Breast epithelium (tissue), 4 donors: ENCODE measurements around the gene CSNK1E. TPM values are rescaled to one million over a fixed set of nuclear protein-coding genes. Genes with fewer than 3 reads are reported as not detected.

Source experiments
- DNase-seq, 2 donors: peaks; one replicate each; pipeline ENCODE4 v3.0.0-alpha.2; 2019; ENCODE audit warnings: low spot score in 2 of 2
- H3K27ac ChIP-seq, 2 donors: fragments of 200-600 bp; sonication (generic) in 1 of 2; one replicate each; pipeline ENCODE4 v1.5.1; 2016 to 2019; ENCODE audit warnings: mild to moderate bottlenecking in 1 of 2
- H3K27me3 ChIP-seq, 2 donors: fragments of 200-600 bp; sonication (generic) in 1 of 2; one replicate each; pipeline versions ENCODE4 v1.5.1 to v1.6.0; 2017 to 2019; ENCODE audit warnings: control low read depth in 1 of 2, mild to moderate bottlenecking in 1 of 2
- H3K36me3 ChIP-seq: fragments of 200-600 bp; one replicate; pipeline ENCODE4 v1.5.1; 2019
- H3K4me1 ChIP-seq, 2 donors: fragments of 200-600 bp; sonication (generic); one replicate each; pipeline ENCODE4 v1.5.1; 2016 to 2019; ENCODE audit warnings: control low read depth in 1 of 2
- H3K4me3 ChIP-seq, 3 donors: fragments of 200-600 bp; sonication (generic); 1 replicate in 2 of 3; 2 replicates in 1 of 3; pipeline ENCODE4 v1.5.1; 2016 to 2019; ENCODE audit warnings: mild to moderate bottlenecking in 3 of 3, moderate library complexity in 2 of 3
- H3K9me3 ChIP-seq, 2 donors: fragments of 200-600 bp; sonication (generic) in 1 of 2; one replicate each; pipeline ENCODE4 v1.5.1; 2016 to 2019; ENCODE audit warnings: control low read depth in 1 of 2
- POLR2A ChIP-seq: fragments of 450-650 bp; IDR thresholded peaks from one replicate; pipeline ENCODE4 v1.6.1; 2016; ENCODE audit warnings: antibody characterized with exemption, mild to moderate bottlenecking, moderate library complexity
- POLR2AphosphoS5 ChIP-seq, 3 donors: sonication (generic); formaldehyde crosslinking; IDR thresholded peaks; one replicate each; pipeline ENCODE4 v1.6.1; 2017; ENCODE audit warnings: antibody characterized with exemption in 3 of 3
- intact Hi-C: fragments of 100-400 bp; cut with DNase I; formaldehyde crosslinking; loops from one replicate; pipeline ENCODE4 v1.15.1; 2023; ENCODE audit warnings: low total_unique reads
- total RNA-seq, 3 donors: library from RNA; depleted of rRNA; stranded (reverse); fragments of >200 nt; gene quantifications; one replicate each; pipeline ENCODE4 v1.1.0, GENCODE V29; 2016
- TF ChIP-seq, protein P1 (sequence below), 3 donors: fragments of 450-650 bp; IDR thresholded peaks; one replicate each; pipeline ENCODE4 v1.5.1; 2016 to 2017; ENCODE audit warnings: antibody characterized with exemption in 3 of 3, mild to moderate bottlenecking in 3 of 3, moderate library complexity in 3 of 3

CSNK1E gene
- total RNA-seq, 3 donors from 2014 or later = 83.0 to 147 (median 117) TPM

DNA sequence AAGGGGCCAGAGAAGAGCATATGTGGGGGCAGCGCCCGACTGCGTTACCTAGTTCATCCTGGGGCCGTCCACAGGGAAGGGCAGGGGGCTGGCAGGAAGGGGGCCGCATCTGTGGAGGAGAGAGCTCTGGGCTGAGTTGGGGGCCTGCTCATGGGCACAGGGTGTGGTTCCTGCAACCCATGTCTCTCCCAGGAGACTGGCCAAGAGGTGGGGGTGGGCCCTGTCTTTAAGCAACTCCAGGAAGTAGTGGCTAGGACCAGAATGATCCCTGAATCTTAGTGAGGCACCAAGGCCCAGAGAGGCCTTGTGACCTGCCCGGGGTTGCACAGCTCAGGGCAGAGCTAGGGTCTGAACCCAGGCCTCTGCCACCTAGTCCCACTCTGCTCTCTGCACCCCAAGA is 21.9 kb downstream of the CSNK1E start:
- H3K4me1 ChIP-seq = peaks cover 0 to 17% of the 10 kb centered on the region in 2 donors
- DNase-seq = no peak
- no peaks in the 10 kb centered on the region for H3K27me3 ChIP-seq
- intact Hi-C loops = no loop called here
- no peaks in the 10 kb centered on the region for H3K9me3 ChIP-seq
- no peak overlapping the region for H3K4me3 ChIP-seq
- peaks cover 7% of the 10 kb centered on the region for H3K36me3 ChIP-seq
- TF ChIP-seq, protein P1, sequence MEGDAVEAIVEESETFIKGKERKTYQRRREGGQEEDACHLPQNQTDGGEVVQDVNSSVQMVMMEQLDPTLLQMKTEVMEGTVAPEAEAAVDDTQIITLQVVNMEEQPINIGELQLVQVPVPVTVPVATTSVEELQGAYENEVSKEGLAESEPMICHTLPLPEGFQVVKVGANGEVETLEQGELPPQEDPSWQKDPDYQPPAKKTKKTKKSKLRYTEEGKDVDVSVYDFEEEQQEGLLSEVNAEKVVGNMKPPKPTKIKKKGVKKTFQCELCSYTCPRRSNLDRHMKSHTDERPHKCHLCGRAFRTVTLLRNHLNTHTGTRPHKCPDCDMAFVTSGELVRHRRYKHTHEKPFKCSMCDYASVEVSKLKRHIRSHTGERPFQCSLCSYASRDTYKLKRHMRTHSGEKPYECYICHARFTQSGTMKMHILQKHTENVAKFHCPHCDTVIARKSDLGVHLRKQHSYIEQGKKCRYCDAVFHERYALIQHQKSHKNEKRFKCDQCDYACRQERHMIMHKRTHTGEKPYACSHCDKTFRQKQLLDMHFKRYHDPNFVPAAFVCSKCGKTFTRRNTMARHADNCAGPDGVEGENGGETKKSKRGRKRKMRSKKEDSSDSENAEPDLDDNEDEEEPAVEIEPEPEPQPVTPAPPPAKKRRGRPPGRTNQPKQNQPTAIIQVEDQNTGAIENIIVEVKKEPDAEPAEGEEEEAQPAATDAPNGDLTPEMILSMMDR (IDR thresholded peaks at IDR 0.05) = no peak
- no peak for TF ChIP-seq POLR2AphosphoS5 (IDR thresholded peaks at IDR 0.05)
- TF ChIP-seq POLR2A = no peak
- peak overlapping the region; percentile 97 for H3K27ac ChIP-seq

DNA sequence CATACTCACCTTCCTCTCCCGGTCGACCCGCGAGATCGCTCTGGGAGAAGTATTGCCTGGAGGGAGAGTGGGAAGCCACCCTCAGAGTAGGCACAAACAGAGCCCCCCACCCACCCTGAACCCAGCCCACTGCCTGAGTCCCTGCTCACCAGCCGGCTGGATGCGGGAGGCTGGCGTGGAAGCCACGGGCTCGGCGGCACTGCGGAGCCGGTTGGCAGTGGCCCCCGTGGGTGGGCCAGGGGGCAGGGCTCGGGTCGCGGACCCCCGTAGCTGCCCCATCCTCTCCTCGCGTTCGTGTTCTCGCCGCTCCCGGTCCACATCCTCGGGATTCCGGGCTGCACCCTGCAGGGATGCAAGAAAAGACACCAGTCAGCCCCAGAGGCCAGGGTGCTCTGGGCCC is 23.0 kb downstream of the CSNK1E start:
- Histone ChIP-seq H3K4me3 (no peak overlapping the region), H3K27ac (peak overlapping the region; percentile 97), H3K9me3 (no peaks in the 10 kb centered on the region), H3K36me3 (peaks cover 7% of the 10 kb centered on the region), H3K27me3 (no peaks in the 10 kb centered on the region), H3K4me1 (peaks cover 0 to 8% of the 10 kb centered on the region in 2 donors)
- TF ChIP-seq POLR2AphosphoS5 (IDR thresholded peaks at IDR 0.05) (no peak), POLR2A (no peak)
- TF ChIP-seq, protein P1 (IDR thresholded peaks at IDR 0.05) = no peak
- no peak for DNase-seq
- intact Hi-C loops = no loop called here

DNA sequence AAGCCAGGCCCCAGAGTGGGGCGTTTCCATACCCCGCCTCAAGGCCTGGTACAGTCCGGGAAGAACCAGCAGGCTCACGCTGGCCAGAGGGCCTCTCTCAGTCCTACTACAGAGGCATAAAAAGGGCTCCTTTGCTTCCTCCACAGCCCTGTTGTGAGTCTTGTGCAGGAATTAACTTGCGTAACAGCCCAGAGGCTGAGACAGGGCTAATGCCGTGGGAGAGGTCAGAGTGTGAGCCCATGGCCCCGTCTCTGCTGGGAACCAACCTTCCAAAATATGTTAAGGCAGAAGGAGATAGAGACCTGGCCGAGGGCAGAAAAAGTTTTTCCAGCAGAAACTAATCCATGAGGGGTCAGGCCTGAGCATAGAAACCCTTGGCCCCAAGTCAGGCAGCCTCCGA is 24.5 kb downstream of the CSNK1E start:
- no peaks in the 10 kb centered on the region for H3K9me3 ChIP-seq
- H3K27me3 ChIP-seq = no peaks in the 10 kb centered on the region
- no peaks in the 10 kb centered on the region for H3K4me1 ChIP-seq
- peaks cover 7% of the 10 kb centered on the region for H3K36me3 ChIP-seq
- H3K27ac ChIP-seq = peak overlapping the region; percentile 97
- TF ChIP-seq, protein P1 (IDR thresholded peaks at IDR 0.05) = no peak
- intact Hi-C loops = no loop called here
- H3K4me3 ChIP-seq = no peak overlapping the region
- DNase-seq = no peak

DNA sequence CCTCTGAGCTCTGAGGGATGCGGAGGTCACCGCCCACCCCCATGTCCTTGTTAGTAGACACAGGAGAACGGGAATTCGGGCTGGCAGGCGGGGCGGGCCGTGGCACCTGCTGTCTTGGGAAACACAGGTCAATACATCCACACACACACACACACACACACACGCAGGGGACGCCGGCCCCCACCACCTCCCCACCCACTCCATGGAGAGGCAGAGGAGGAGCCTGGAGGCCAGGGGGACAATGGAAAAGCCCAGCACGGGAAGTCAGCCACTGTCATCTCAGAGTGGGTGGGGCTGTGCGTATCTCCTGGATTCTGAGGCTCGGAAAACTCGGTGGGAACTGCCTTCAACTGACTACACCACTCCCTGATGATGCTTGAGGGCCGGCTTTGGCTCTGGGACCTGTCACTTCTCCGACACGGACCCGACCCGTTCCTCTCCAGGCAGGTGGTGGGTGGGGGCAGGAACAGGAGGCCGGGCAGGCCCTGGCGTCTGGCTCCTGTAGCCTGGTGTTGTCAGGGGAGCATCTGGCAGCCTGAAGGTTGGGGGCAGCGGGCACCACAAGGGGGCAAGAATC is 25.9 kb downstream of the CSNK1E start:
- peak overlapping the region; percentile 13 to 77 for H3K27ac ChIP-seq
- intact Hi-C loops = no loop called here
- H3K36me3 ChIP-seq = peaks cover 7% of the 10 kb centered on the region

DNA sequence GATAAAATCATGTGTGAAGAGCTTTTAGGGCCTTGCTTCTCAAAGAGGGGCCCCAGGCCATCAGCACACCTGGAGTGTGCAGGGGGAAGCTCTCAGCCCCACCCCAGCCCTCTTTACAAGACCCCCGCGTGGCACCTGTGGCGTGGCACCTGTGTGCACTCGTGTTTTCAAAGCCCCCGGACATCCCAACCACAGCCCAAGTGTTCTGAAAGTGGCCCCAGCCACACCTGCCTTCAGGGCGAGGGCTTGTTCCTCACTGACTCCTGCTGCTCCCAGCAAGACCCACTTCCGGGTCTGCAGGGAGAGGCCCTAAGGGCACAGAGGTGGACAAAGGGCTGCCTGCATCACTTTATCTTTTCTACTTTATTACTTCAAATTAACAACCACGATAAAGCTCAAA is 26.9 kb downstream of the CSNK1E start:
- no peak for TF ChIP-seq POLR2AphosphoS5 (IDR thresholded peaks at IDR 0.05)
- TF ChIP-seq, protein P1 (IDR thresholded peaks at IDR 0.05) = no peak
- no peak for TF ChIP-seq POLR2A
- Histone ChIP-seq H3K36me3 (peaks cover 7% of the 10 kb centered on the region), H3K4me1 (no peaks in the 10 kb centered on the region), H3K4me3 (no peak overlapping the region), H3K9me3 (no peaks in the 10 kb centered on the region), H3K27ac (peak overlapping the region; percentile 22 to 35), H3K27me3 (no peaks in the 10 kb centered on the region)
- intact Hi-C loops = no loop called here
- no peak for DNase-seq

More for the DNA sequence above, 25.9 kb downstream of the CSNK1E start:
- H3K9me3 ChIP-seq = no peaks in the 10 kb centered on the region
- no peaks in the 10 kb centered on the region for H3K4me1 ChIP-seq
- H3K27me3 ChIP-seq = no peaks in the 10 kb centered on the region
- DNase-seq = no peak
- TF ChIP-seq POLR2AphosphoS5 (IDR thresholded peaks at IDR 0.05) = no peak
- TF ChIP-seq POLR2A = no peak
- TF ChIP-seq, protein P1 (IDR thresholded peaks at IDR 0.05) = no peak
- no peak overlapping the region for H3K4me3 ChIP-seq
